Caki2 (cell line): ENCODE measurements around the gene PRKCZ. TPM values are rescaled to one million over a fixed set of nuclear protein-coding genes. Genes with fewer than 3 reads are reported as not detected.

Experiments
- DNase-seq: peaks from one replicate; pipeline ENCODE4 v3.0.0-alpha.2; 2015; ENCODE audit warnings: low read depth
- in situ Hi-C: cut with HindIII; loops from 2 replicates; pipeline ENCODE4 v1.10.0; 2016; ENCODE audit warnings: low sequenced_read_pairs, low pct_unique_long_range_greater_than_20kb, mixed read lengths
- total RNA-seq: library from RNA; depleted of rRNA; stranded (reverse); fragments of >200 nt; shearing (Covaris generic); gene quantifications from 2 replicates; pipeline ENCODE4 v1.2.3, GENCODE V29; 2014; ENCODE audit warnings: low replicate concordance

The PRKCZ gene
- total RNA-seq, 1 experiment from 2014 or later: 60.4 TPM

GRCh38 chr1:2212532-2213491, 162.6 kb downstream of the PRKCZ start:
- DNase-seq: peak; percentile 91
- in situ Hi-C loops: no loop called here

- in situ Hi-C loops: no loop called here
- no peak for DNase-seq
These were observed 163.6 kb downstream of the PRKCZ start for GRCh38 chr1:2213576-2214505.

- DNase-seq: no peak
- in situ Hi-C loops: no loop called here
These were observed 164.5 kb downstream of the PRKCZ start for GRCh38 chr1:2214541-2215241.

GRCh38 chr1:2215329-2215728, 165.1 kb downstream of the PRKCZ start:
- in situ Hi-C loops: no loop called here
- no peak for DNase-seq

GRCh38 chr1:2215909-2216766, 165.9 kb downstream of the PRKCZ start:
- in situ Hi-C loops: no loop called here
- no peak for DNase-seq

- in situ Hi-C loops: no loop called here
- no peak for DNase-seq
These were observed 166.5 kb downstream of the PRKCZ start for GRCh38 chr1:2216767-2217058.

- in situ Hi-C loops: no loop called here
- DNase-seq: no peak
These were observed 171.1 kb downstream of the PRKCZ start for GRCh38 chr1:2221271-2221670.

GRCh38 chr1:2224170-2224584, 174.0 kb downstream of the PRKCZ start:
- no peak for DNase-seq

GRCh38 chr1:2224631-2225428, 174.6 kb downstream of the PRKCZ start:
- no peak for DNase-seq
- in situ Hi-C loops: no loop called here

More at GRCh38 chr1:2224170-2224584, 174.0 kb downstream of the PRKCZ start:
- in situ Hi-C loops: no loop called here

GRCh38 chr1:2226525-2227345, 176.5 kb downstream of the PRKCZ start:
- no peak for DNase-seq
- in situ Hi-C loops: no loop called here

- peak; percentile 93 for DNase-seq
These were observed 177.3 kb downstream of the PRKCZ start for GRCh38 chr1:2227346-2228156.

GRCh38 chr1:2228157-2228594, 178.0 kb downstream of the PRKCZ start, which contains the start of gene SKI:
TSS of gene SKI (plus strand) at chr1:2228319. CDS start at chr1:2228767, 448 bp downstream.
- DNase-seq: no peak
- in situ Hi-C loops: no loop called here

More at GRCh38 chr1:2227346-2228156, 177.3 kb downstream of the PRKCZ start:
- in situ Hi-C loops: no loop called here

GRCh38 chr1:2228694-2229036, 178.5 kb downstream of the PRKCZ start:
- in situ Hi-C loops: no loop called here
- no peak for DNase-seq

- peak; percentile 63 for DNase-seq
- in situ Hi-C loops: no loop called here
These were observed 179.0 kb downstream of the PRKCZ start for GRCh38 chr1:2229037-2229864.
